ENCODE data around the gene CFAP47. TPM values are rescaled to one million over a fixed set of nuclear protein-coding genes. Genes with fewer than 3 reads are reported as not detected.
"Not testable (repeated sequence)": the region's sequence is repeated elsewhere in the genome, so short reads cannot be mapped to it uniquely, and the experiment has no call there.

Gene CFAP47
- total RNA-seq: not detected
- total RNA-seq (2013): not detected

- H3K36me3 ChIP-seq (ENCODE audit: control insufficient read depth, insufficient read depth, low read length): no peaks in the 10 kb centered on the region
- no peaks in the 10 kb centered on the region for H3K9me3 ChIP-seq (ENCODE audit: control insufficient read depth, insufficient read depth, low read length)
- WGBS (ENCODE audit: insufficient coverage): 8% methylated on average over 36 of the region's 38 CpGs
- no peaks in the 10 kb centered on the region for H3K27me3 ChIP-seq (ENCODE audit: control insufficient read depth, insufficient read depth, low read length)
- Mint-ChIP-seq H3K9me3 (peaks cover 5 to 6% of the 10 kb centered on the region in 2 donors), H3K27me3 (ENCODE audit: low read depth in 2 of 2) (no peaks in the 10 kb centered on the region), H3K36me3 (no peaks in the 10 kb centered on the region), H3K27ac (no peak within 1 kb of the TSS), H3K4me3 (no peak within 1 kb of the TSS), H3K4me1 (no peaks in the 10 kb centered on the region)
- TF ChIP-seq CTCF (IDR thresholded peaks at IDR 0.05): no peak
- intact Hi-C loops (cut with micrococcal nuclease): no loop called here
- H3K4me1 ChIP-seq (ENCODE audit: control insufficient read depth, insufficient read depth, low read length): no peaks in the 10 kb centered on the region
- DNase-seq (no peak), ATAC-seq (no peak)
- no peak within 1 kb of the TSS for H3K4me3 ChIP-seq (ENCODE audit: low read length)
- no peak within 1 kb of the TSS for H3K27ac ChIP-seq (ENCODE audit: low read length)
Measured at GRCh38 chrX:35919536-35920309, at the start of gene CFAP47. Gene CFAP47 (plus strand): TSS chrX:35919734. CDS start chrX:35919800, 66 bp downstream.

GRCh38 chrX:35880601-35881000 is 38.9 kb upstream of the CFAP47 start:
- H3K27me3 ChIP-seq (ENCODE audit: control insufficient read depth, insufficient read depth, low read length): no peaks in the 10 kb centered on the region
- no peaks in the 10 kb centered on the region for H3K36me3 Mint-ChIP-seq
- H3K4me3 ChIP-seq (ENCODE audit: low read length): no peak overlapping the region
- H3K4me3 Mint-ChIP-seq: no peak overlapping the region
- no peak overlapping the region for H3K27ac Mint-ChIP-seq
- ATAC-seq (no peak), DNase-seq (no peak)
- WGBS (ENCODE audit: insufficient coverage): 8% methylated on average over 1 of the region's 2 CpGs
- no peaks in the 10 kb centered on the region for H3K4me1 ChIP-seq (ENCODE audit: control insufficient read depth, insufficient read depth, low read length)
- no peaks in the 10 kb centered on the region for H3K27me3 Mint-ChIP-seq (ENCODE audit: low read depth in 2 of 2)
- H3K9me3 Mint-ChIP-seq: peaks cover 0 to 4% of the 10 kb centered on the region in 2 donors
- intact Hi-C loops (cut with micrococcal nuclease): no loop called here
- TF ChIP-seq CTCF (IDR thresholded peaks at IDR 0.05): no peak
- no peaks in the 10 kb centered on the region for H3K36me3 ChIP-seq (ENCODE audit: control insufficient read depth, insufficient read depth, low read length)
- H3K27ac ChIP-seq (ENCODE audit: low read length): no peak overlapping the region
- H3K9me3 ChIP-seq (ENCODE audit: control insufficient read depth, insufficient read depth, low read length): no peaks in the 10 kb centered on the region
- no peaks in the 10 kb centered on the region for H3K4me1 Mint-ChIP-seq

GRCh38 chrX:35886135-35886534 is 33.4 kb upstream of the CFAP47 start:
- Histone ChIP-seq H3K36me3 (ENCODE audit: control insufficient read depth, insufficient read depth, low read length) (no peaks in the 10 kb centered on the region), H3K4me3 (ENCODE audit: low read length) (no peak overlapping the region), H3K9me3 (ENCODE audit: control insufficient read depth, insufficient read depth, low read length) (no peaks in the 10 kb centered on the region), H3K4me1 (ENCODE audit: control insufficient read depth, insufficient read depth, low read length) (no peaks in the 10 kb centered on the region), H3K27me3 (ENCODE audit: control insufficient read depth, insufficient read depth, low read length) (no peaks in the 10 kb centered on the region), H3K27ac (ENCODE audit: low read length) (no peak overlapping the region)
- ATAC-seq (no peak), DNase-seq (no peak)
- Mint-ChIP-seq H3K4me1 (no peaks in the 10 kb centered on the region), H3K4me3 (no peak overlapping the region), H3K27me3 (ENCODE audit: low read depth in 2 of 2) (no peaks in the 10 kb centered on the region), H3K36me3 (no peaks in the 10 kb centered on the region), H3K27ac (no peak overlapping the region), H3K9me3 (no peaks in the 10 kb centered on the region)
- TF ChIP-seq CTCF (IDR thresholded peaks at IDR 0.05): no peak
- intact Hi-C loops (cut with micrococcal nuclease): no loop called here

- no peak overlapping the region for H3K27ac Mint-ChIP-seq
- intact Hi-C loops (cut with micrococcal nuclease): no loop called here
- Histone ChIP-seq H3K4me1 (ENCODE audit: control insufficient read depth, insufficient read depth, low read length) (no peaks in the 10 kb centered on the region), H3K36me3 (ENCODE audit: control insufficient read depth, insufficient read depth, low read length) (no peaks in the 10 kb centered on the region), H3K9me3 (ENCODE audit: control insufficient read depth, insufficient read depth, low read length) (no peaks in the 10 kb centered on the region), H3K27ac (ENCODE audit: low read length) (no peak overlapping the region), H3K4me3 (ENCODE audit: low read length) (no peak overlapping the region), H3K27me3 (ENCODE audit: control insufficient read depth, insufficient read depth, low read length) (no peaks in the 10 kb centered on the region)
- DNase-seq (peak in 1 of 2 donors; percentile 1), ATAC-seq (no peak)
- H3K36me3 Mint-ChIP-seq: no peaks in the 10 kb centered on the region
- no peaks in the 10 kb centered on the region for H3K27me3 Mint-ChIP-seq (ENCODE audit: low read depth in 2 of 2)
- no peak overlapping the region for H3K4me3 Mint-ChIP-seq
- no peaks in the 10 kb centered on the region for H3K4me1 Mint-ChIP-seq
- no peak for TF ChIP-seq CTCF (IDR thresholded peaks at IDR 0.05)
- no peaks in the 10 kb centered on the region for H3K9me3 Mint-ChIP-seq
- WGBS (ENCODE audit: insufficient coverage): 70% methylated on average over 9 of the region's 9 CpGs
Measured at GRCh38 chrX:35890699-35891098, 28.8 kb upstream of the CFAP47 start.

- intact Hi-C loops (cut with micrococcal nuclease): not testable (repeated sequence)
Measured at GRCh38 chrX:35986816-35987215, 67.3 kb downstream of the CFAP47 start.

More at GRCh38 chrX:35986816-35987215, 67.3 kb downstream of the CFAP47 start:
- not testable (repeated sequence) for H3K4me3 Mint-ChIP-seq; ATAC-seq; H3K27ac Mint-ChIP-seq; DNase-seq; H3K4me1 Mint-ChIP-seq; H3K27me3 Mint-ChIP-seq (ENCODE audit: low read depth in 2 of 2); H3K36me3 ChIP-seq (ENCODE audit: control insufficient read depth, insufficient read depth, low read length); H3K9me3 Mint-ChIP-seq; H3K27me3 ChIP-seq (ENCODE audit: control insufficient read depth, insufficient read depth, low read length); H3K4me3 ChIP-seq (ENCODE audit: low read length); H3K27ac ChIP-seq (ENCODE audit: low read length); H3K36me3 Mint-ChIP-seq; H3K9me3 ChIP-seq (ENCODE audit: control insufficient read depth, insufficient read depth, low read length); H3K4me1 ChIP-seq (ENCODE audit: control insufficient read depth, insufficient read depth, low read length)
- 86% methylated on average over 6 of the region's 6 CpGs for WGBS (ENCODE audit: insufficient coverage)

All from natural killer cell (primary cell).